HCT116 (cell line): ENCODE data around the gene TMEM178A.

ENCODE experiments used
- ATF3 ChIP-seq: IDR thresholded peaks from 2 replicates; pipeline ENCODE4 v1.6.1; 2012
- CEBPB ChIP-seq: IDR thresholded peaks from 2 replicates; pipeline ENCODE4 v1.6.1; 2012; ENCODE audit warnings: low read depth
- CTCF ChIP-seq, 3 experiments: fragments of 200-600 bp in 1 of 3; sonication (generic) in 1 of 3; IDR thresholded peaks in 2 of 3; conservative IDR thresholded peaks in 1 of 3; 2 replicates each; pipeline ENCODE4 v1.5.1; 2012 to 2017; ENCODE audit warnings: low read depth in 2 of 3, low read length in 2 of 3, antibody characterized with exemption in 1 of 3, borderline replicate concordance in 1 of 3, control low read depth in 1 of 3, mild to moderate bottlenecking in 1 of 3, mixed read lengths in 1 of 3, mixed run types in 1 of 3, moderate library complexity in 1 of 3; ENCODE audit not compliant: insufficient read depth in 1 of 3
- EZH2 ChIP-seq: fragments of 200-600 bp; sonication (generic); IDR thresholded peaks from 2 replicates; pipeline ENCODE4 v1.6.1; 2017; ENCODE audit warnings: antibody characterized with exemption, mixed run types
- MAX ChIP-seq: IDR thresholded peaks from 2 replicates; pipeline ENCODE4 v1.6.1; 2012
- POLR2A ChIP-seq: IDR thresholded peaks from 2 replicates; pipeline ENCODE4 v1.7.0; 2011; ENCODE audit warnings: borderline replicate concordance; ENCODE audit not compliant: insufficient read depth, insufficient read length; ENCODE audit errors: extremely low read depth
- POLR2AphosphoS5 ChIP-seq: IDR thresholded peaks from 2 replicates; pipeline ENCODE4 v1.6.1; 2011; ENCODE audit warnings: mild to moderate bottlenecking, low read depth, low read length, moderate library complexity
- REST ChIP-seq: IDR thresholded peaks from 2 replicates; pipeline ENCODE4 v1.6.1; 2012; ENCODE audit warnings: low read depth
- SP1 ChIP-seq: IDR thresholded peaks from 2 replicates; pipeline ENCODE4 v1.6.1; 2012; ENCODE audit warnings: low read depth

- no peak for TF ChIP-seq CTCF (IDR thresholded peaks at IDR 0.05 in 2 of 3, conservative IDR thresholded peaks at IDR 0.05 in 1 of 3; ENCODE audit: borderline replicate concordance in 1 of 3, insufficient read depth in 1 of 3, low read depth in 2 of 3, low read length in 2 of 3)
- TF ChIP-seq REST, result no peak
- no peak for TF ChIP-seq ATF3
- TF ChIP-seq POLR2A, result no peak
- no peak for TF ChIP-seq EZH2
- TF ChIP-seq MAX, result no peak
- TF ChIP-seq SP1, result no peak
- TF ChIP-seq CEBPB, result no peak
- TF ChIP-seq POLR2AphosphoS5, result no peak
These were observed 5.9 kb downstream of the TMEM178A start for GRCh38 chr2:39671604-39672003.
